ENCODE results near the gene TSEN34.
"Not testable (repeated sequence)": the region's sequence is repeated elsewhere in the genome, so short reads cannot be mapped to it uniquely, and the experiment has no call there.

Gene TSEN34

GRCh38 chr19:54179921-54180461, 11.1 kb upstream of the TSEN34 start:
- DNase-seq, result no peak
- in situ Hi-C loops (cut with HindIII; ENCODE audit: low pct_ligation_motif_present, low pct_unique_long_range_greater_than_20kb, low sequenced_read_pairs), result no loop called here

DNA sequence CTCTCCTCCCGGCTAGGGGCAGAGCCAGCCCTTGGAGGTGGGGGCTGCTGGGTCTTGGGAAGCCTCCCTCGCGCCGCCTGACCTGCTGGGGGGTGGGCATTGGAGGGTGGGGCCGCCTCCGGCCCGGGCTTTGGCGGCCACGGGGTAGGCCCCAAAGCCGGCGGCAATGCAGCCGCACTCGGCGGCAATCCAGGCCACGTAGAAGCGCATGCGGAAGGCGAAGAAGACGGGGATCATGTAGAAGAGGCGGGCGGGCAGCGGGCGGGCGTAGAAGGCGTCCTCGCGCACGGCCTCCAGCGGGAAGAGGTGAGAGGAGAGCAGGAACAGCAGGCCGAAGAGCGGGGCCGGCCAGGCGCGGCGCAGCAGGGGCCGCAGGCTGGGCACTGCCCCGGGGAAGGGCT, 10.4 kb upstream of the TSEN34 start:
- in situ Hi-C loops (cut with HindIII; ENCODE audit: low pct_ligation_motif_present, low pct_unique_long_range_greater_than_20kb, low sequenced_read_pairs), result no loop called here
- no peak for DNase-seq

DNA sequence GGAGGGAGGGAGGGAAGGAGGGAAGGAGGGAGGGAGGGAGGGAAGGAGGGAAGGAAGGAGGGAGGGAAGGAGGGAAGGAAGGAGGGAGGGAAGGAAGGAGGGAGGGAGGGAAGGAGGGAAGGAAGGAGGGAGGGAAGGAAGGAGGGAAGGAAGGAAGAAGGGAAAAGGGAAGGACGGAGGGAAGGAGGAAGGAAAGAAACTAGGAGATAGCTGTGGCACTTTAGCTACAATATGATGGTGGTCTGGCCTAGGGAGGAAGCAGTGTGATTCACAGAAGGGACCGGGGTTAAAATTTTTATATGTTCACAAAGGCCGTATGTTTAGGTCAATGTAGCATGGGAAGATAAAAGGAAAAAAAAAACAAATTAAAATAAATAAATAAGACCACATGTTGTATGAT, 9.2 kb upstream of the TSEN34 start:
- in situ Hi-C loops (cut with HindIII; ENCODE audit: low pct_ligation_motif_present, low pct_unique_long_range_greater_than_20kb, low sequenced_read_pairs); DNase-seq: not testable (repeated sequence)

- no peak for DNase-seq
Measured at GRCh38 chr19:54183431-54183830, 7.7 kb upstream of the TSEN34 start.

GRCh38 chr19:54186351-54186750, 4.8 kb upstream of the TSEN34 start:
- in situ Hi-C loops (cut with HindIII; ENCODE audit: low pct_ligation_motif_present, low pct_unique_long_range_greater_than_20kb, low sequenced_read_pairs), result no loop called here
- no peak for DNase-seq

More at GRCh38 chr19:54183431-54183830, 7.7 kb upstream of the TSEN34 start:
- in situ Hi-C loops (cut with HindIII; ENCODE audit: low pct_ligation_motif_present, low pct_unique_long_range_greater_than_20kb, low sequenced_read_pairs), result no loop called here

- DNase-seq, result no peak
- in situ Hi-C loops (cut with HindIII; ENCODE audit: low pct_ligation_motif_present, low pct_unique_long_range_greater_than_20kb, low sequenced_read_pairs), result no loop called here
Measured at GRCh38 chr19:54186934-54187381, 4.2 kb upstream of the TSEN34 start.

DNA sequence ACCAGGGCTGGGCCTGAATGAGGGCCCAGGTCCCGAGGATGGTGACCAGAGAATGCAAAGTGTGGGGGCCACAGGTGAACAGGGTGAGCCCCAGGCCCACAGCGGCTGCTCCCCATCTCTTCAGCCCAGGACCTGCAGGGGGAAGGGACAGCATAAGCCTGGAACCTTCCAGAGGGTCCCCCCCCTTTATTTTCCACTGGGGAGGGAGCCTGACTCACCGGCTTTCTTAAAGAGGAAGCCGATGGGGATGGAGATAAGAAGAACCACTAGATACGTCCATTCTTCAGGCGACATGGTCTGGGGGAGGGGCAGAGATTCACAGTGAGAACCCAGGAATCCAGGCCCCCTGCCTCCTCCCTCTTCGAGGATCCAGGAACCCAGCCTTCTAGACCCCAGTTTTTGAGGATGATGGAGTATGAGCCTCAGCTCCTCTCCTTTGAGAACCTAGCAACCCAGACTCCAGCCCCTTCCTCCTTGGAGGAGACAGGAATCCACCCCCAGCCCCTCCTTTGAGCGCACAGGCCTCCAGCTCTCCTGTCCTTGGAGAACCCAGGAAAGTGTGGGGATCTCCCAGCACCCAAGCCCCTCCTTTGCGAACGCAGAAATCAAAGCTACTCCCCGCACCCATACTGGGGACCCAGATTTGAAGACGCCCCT, 2.8 kb upstream of the TSEN34 start:
- in situ Hi-C loops (cut with HindIII; ENCODE audit: low pct_ligation_motif_present, low pct_unique_long_range_greater_than_20kb, low sequenced_read_pairs), result no loop called here
- DNase-seq, result no peak

DNA sequence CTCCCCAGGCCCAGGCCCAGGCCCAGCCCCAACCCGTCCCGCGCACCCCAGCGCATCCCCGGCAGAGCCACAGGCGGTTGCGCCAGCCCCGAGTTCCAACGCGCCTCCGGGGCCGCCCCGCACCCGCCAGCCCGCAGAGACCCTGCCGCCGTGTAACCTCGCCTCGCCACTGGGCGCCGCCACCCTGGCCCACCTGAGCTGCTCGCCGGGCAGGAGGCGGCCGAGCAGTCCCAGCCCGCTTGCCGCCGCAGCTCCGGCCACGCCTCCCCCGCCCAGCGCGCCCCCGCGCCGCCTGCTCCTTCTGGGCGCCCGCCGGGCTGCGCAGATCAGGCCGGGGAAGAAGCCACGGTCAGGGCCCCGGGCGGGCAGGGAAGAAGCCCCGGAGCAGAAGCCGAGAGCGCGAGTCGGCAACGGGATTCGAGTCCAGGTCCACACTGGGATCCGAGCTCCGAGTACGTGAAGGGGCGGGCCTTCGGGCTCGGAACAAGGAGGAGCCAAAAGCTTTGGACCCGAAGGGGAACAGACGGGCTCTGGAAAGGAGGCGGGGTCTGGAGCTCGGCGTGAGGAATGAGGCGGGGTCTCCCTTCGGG, 1.9 kb upstream of the TSEN34 start, which contains the start of gene MBOAT7:
MBOAT7 (minus strand) TSS at position 436 of the 590 bp plus-strand sequence. CDS start 1,072 bp downstream, outside the sequence.
- in situ Hi-C loops (cut with HindIII; ENCODE audit: low pct_ligation_motif_present, low pct_unique_long_range_greater_than_20kb, low sequenced_read_pairs), result no loop called here
- no peak for DNase-seq

- DNase-seq, result peak; percentile 99
- in situ Hi-C loops (cut with HindIII; ENCODE audit: low pct_ligation_motif_present, low pct_unique_long_range_greater_than_20kb, low sequenced_read_pairs), result no loop called here
Measured at GRCh38 chr19:54189735-54190502, 1.2 kb upstream of the TSEN34 start.

DNA sequence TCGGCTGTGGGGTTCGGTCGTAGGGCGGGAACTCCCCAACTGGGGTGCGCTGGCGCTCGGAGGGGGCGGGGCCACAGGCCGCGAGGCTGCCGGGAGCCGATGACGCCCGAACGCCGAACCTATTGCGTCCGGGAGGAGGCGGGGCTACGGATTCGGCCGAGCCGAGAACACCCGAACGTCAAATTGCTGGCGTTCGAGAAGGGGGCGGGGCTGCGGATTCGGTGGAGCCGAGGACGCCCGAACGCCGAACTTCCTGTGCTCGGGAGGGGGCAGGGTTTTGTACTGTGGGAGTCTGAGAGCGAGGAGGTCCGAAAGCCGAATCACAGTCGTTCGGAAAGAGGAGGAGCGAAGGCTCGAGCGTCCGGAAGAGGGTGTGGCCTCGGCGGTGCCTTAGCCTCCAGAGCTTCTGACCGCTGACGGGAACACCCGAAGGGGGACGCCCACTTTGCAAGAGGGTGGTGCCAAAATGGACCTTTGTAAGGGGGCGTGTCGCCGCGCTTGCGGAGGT, 551 bp upstream of the TSEN34 start:
- peak; percentile 96 for DNase-seq
- in situ Hi-C loops (cut with HindIII; ENCODE audit: low pct_ligation_motif_present, low pct_unique_long_range_greater_than_20kb, low sequenced_read_pairs), result no loop called here

GRCh38 chr19:54191811-54192453, 824 bp downstream of the TSEN34 start:
- no peak for DNase-seq
- in situ Hi-C loops (cut with HindIII; ENCODE audit: low pct_ligation_motif_present, low pct_unique_long_range_greater_than_20kb, low sequenced_read_pairs), result no loop called here

DNA sequence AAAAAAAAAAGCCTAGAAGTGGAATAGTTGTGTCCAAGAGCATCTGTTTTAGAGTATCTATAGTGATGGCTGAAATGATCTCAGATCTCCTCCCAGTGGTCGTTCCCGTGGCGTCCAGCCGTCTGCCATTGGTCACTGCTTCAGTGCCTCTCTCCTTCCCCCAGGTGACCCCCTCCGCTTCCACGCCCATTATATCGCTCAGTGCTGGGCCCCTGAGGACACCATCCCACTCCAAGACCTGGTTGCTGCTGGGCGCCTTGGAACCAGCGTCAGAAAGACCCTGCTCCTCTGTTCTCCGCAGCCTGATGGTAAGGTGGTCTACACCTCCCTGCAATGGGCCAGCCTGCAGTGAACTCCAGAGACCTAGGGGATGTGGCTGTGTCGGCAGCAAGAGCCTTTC, 1.9 kb downstream of the TSEN34 start:
- in situ Hi-C loops (cut with HindIII; ENCODE audit: low pct_ligation_motif_present, low pct_unique_long_range_greater_than_20kb, low sequenced_read_pairs), result no loop called here
- DNase-seq, result no peak

DNA sequence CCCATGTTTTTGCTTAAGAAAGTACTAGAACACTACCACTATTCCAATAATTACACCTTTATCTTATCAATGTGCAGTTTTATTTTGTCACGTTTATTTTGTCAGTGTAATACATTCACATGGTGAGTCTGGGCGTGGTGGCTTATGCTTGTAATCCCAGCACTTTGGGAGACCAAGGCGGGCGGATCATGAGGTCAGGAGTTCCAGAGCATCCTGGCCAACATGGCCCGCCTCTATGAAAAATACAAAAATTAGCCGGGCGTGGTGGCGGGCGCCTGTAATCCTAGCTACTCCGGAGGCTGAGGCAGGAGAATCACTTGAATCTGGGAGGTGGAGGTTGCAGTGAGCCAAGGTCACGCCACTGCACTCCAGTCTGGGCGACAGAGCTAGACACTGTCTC, 3.4 kb downstream of the TSEN34 start:
- DNase-seq; in situ Hi-C loops (cut with HindIII; ENCODE audit: low pct_ligation_motif_present, low pct_unique_long_range_greater_than_20kb, low sequenced_read_pairs): not testable (repeated sequence)

- no peak for DNase-seq
- in situ Hi-C loops (cut with HindIII; ENCODE audit: low pct_ligation_motif_present, low pct_unique_long_range_greater_than_20kb, low sequenced_read_pairs), result no loop called here
Measured at GRCh38 chr19:54196536-54196935, 5.4 kb downstream of the TSEN34 start.

DNA sequence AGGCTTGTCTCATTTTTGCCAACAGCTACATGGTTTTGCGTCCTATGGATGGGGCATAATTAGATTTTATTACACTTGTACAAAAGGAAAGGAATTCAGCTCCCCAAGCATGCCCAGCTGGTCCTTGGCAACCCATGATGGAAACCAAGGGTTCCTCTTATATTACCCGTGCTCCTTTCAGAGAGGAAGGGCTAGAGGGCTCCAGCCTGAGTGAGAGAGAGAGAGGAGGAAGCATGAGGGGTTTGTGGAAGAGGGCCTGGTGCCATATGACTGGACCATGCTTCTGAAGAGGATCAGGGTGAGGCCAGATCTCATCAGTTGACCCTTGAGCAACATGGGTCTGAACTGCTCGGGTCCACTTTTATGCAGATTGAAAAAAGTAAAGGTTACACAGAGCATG, 6.0 kb downstream of the TSEN34 start:
- in situ Hi-C loops (cut with HindIII; ENCODE audit: low pct_ligation_motif_present, low pct_unique_long_range_greater_than_20kb, low sequenced_read_pairs), result no loop called here
- DNase-seq, result no peak

DNA sequence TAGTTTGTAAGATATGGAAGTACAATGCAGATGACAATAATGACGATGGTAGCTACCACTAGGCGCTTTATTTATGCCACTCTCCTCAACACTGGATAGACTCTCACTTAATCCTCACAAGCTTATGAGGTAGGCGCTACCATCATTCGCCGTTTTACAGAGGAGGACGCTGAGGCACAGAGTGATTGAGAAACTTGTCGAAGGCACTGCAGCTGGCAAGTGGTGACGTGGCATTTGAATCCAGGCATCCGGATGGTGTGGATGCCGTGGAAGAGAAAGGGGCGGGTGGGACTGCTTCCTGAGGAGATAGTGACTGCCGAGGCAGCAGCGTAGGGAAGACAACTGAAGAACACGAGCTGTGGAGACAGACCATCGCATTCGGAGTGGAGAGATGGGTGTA, 8.3 kb downstream of the TSEN34 start:
- in situ Hi-C loops (cut with HindIII; ENCODE audit: low pct_ligation_motif_present, low pct_unique_long_range_greater_than_20kb, low sequenced_read_pairs), result no loop called here
- DNase-seq, result no peak

DNA sequence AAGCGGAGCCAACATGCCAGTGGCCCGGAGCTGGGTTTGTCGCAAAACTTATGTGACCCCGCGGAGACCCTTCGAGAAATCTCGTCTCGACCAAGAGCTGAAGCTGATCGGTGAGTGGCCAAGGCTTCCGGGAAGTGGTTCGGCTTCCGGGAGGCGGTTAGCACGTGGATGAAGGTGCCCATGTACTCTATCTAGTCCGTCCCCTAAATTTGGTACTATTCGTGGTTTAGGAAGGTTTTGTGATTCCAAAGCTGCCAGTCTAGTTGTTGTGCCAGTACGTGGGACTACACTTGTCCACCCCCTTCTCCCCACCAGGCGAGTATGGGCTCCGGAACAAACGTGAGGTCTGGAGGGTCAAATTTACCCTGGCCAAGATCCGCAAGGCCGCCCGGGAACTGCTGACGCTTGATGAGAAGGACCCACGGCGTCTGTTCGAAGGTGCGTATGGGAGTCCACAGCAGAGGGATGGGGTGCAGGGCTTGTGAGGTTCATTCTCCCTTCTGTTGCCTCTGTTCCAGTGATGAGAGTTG, 10.1 kb downstream of the TSEN34 start:
- in situ Hi-C loops (cut with HindIII; ENCODE audit: low pct_ligation_motif_present, low pct_unique_long_range_greater_than_20kb, low sequenced_read_pairs), result no loop called here
- no peak for DNase-seq

GRCh38 chr19:54201980-54202379, 10.9 kb downstream of the TSEN34 start:
- DNase-seq, result no peak
- in situ Hi-C loops (cut with HindIII; ENCODE audit: low pct_ligation_motif_present, low pct_unique_long_range_greater_than_20kb, low sequenced_read_pairs), result no loop called here

Data from ACHN (cell line).